ENCODE measurements around the gene TSPAN9. TPM values are rescaled to one million over a fixed set of nuclear protein-coding genes. Genes with fewer than 3 reads are reported as not detected.

The TSPAN9 gene
- polyA plus RNA-seq, 1 of the 3 experiments (the other 2 are of a cell fraction), result 34.9 TPM

DNA sequence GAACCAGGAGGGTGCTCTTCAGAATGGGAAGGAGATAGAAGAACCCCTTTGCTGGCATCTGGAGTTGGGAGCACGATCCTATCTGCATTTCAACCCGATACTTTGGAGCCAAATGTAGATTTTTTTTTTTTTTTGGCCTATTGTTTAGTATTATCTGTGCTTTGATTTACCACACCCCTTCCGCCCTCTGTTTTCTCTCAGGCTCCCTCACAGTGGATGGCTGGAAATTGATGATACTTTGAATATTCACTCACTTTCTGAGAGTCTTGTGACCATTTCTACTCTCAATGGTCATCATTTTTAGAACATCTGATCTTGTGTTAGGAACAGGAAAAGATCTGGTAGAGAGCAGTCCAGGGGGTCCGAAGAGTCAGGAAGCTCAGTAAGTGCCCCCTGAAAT lies 9.0 kb downstream of the TSPAN9 start:
- no peaks in the 10 kb centered on the region for H3K27me3 ChIP-seq (ENCODE audit: insufficient read depth)
- no peak for DNase-seq
- H3K4me2 ChIP-seq, result no peak overlapping the region
- H3K27ac ChIP-seq (ENCODE audit: low read depth in 2 of 2, low read length in 1 of 2), result peak overlapping the region in 1 of 2 experiments; percentile 65; a peak in 1 of 4 replicates
- H3F3A ChIP-seq (replicated peaks; ENCODE audit: insufficient read depth), result no peaks in the 10 kb centered on the region
- TF ChIP-seq IRF3 (IDR thresholded peaks at IDR 0.05; ENCODE audit: low read depth, low read length) (no peak), RFX5 (IDR thresholded peaks at IDR 0.05; ENCODE audit: low read length) (no peak), EP300 (IDR thresholded peaks at IDR 0.05; ENCODE audit: borderline replicate concordance in 1 of 2, low read depth in 1 of 2, low read length in 1 of 2) (no peak), REST (IDR thresholded peaks at IDR 0.05; ENCODE audit: low read depth, low read length) (no peak), ELF1 (IDR thresholded peaks at IDR 0.05) (no peak), SMC3 (IDR thresholded peaks at IDR 0.05; ENCODE audit: low read depth, low read length) (no peak), MXI1 (IDR thresholded peaks at IDR 0.05; ENCODE audit: low read depth, low read length) (no peak)
- TF ChIP-seq, protein P1, sequence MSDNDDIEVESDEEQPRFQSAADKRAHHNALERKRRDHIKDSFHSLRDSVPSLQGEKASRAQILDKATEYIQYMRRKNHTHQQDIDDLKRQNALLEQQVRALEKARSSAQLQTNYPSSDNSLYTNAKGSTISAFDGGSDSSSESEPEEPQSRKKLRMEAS (IDR thresholded peaks at IDR 0.05; ENCODE audit: low read depth), result no peak
- H3K4me1 ChIP-seq (ENCODE audit: control insufficient read depth in 1 of 2, insufficient read depth in 2 of 2, low read depth in 1 of 2, low read length in 1 of 2), result peaks cover 0 to 21% of the 10 kb centered on the region in 2 experiments; a peak in 2 of 4 replicates
- H3K36me3 ChIP-seq (replicated peaks in 1 of 2; ENCODE audit: control insufficient read depth in 1 of 2, insufficient read depth in 2 of 2, low read length in 1 of 2), result no peaks in the 10 kb centered on the region
- peaks cover 3% of the 10 kb centered on the region; the same call in 1 of the 2 replicates for H3K79me2 ChIP-seq (ENCODE audit: insufficient read depth)
- H3K4me3 ChIP-seq (ENCODE audit: low read depth in 2 of 2, low read length in 1 of 2), result no peak overlapping the region
- CTCF ChIA-PET, result interaction anchor here (2.8 kb wide), 1 partner anchor 214 kb away, joined by 8 read pairs; no protein-coding TSS in a partner anchor
- H3K9me3 ChIP-seq, result no peaks in the 10 kb centered on the region
- no peaks in the 10 kb centered on the region for H4K20me1 ChIP-seq (ENCODE audit: insufficient read depth)
- no peak overlapping the region for H2AFZ ChIP-seq (ENCODE audit: low read depth)
- no peak overlapping the region for H3K9ac ChIP-seq
- 84% methylated on average over 4 of the region's 4 CpGs for whole genome bisulfite sequencing (ENCODE audit: low lambda C conversion rate)
- no peaks in the 10 kb centered on the region for H3K9me2 ChIP-seq
- POLR2A ChIA-PET, result no interaction called here

DNA sequence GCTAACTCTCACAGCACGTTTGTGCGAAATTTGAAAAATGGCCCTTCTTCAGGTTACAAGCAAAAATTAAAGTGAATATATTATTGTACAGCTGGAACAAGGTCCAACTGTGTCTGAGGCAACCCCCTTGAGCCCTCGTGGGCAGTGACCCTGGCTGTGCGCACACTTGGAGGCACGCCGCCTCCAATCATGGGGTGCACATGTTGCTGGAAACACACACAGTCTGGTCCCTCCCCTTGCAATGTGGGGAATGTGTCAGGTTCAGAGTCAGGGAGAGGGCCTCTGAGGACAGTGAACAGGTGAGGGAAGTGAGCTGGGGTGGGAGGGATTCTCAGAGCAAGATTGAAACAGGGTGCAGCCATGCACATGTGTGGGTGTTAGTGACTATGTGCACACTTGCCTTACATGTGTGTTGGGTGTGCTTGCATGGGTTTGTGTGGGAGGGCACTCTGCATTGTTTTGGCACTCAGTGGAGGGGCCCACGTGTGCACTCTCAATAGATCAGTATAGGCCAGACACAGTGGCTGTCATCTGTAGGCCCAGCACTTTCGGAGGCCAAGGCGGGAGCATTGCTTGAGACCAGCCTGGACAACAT lies 9.6 kb downstream of the TSPAN9 start:
- Histone ChIP-seq H3K9me2 (no peaks in the 10 kb centered on the region), H4K20me1 (ENCODE audit: insufficient read depth) (no peaks in the 10 kb centered on the region), H3K27ac (ENCODE audit: low read depth in 2 of 2, low read length in 1 of 2) (peak overlapping the region in 1 of 2 experiments; percentile 47; a peak in 1 of 4 replicates), H3K4me3 (ENCODE audit: low read depth in 2 of 2, low read length in 1 of 2) (no peak overlapping the region), H3K36me3 (replicated peaks in 1 of 2; ENCODE audit: control insufficient read depth in 1 of 2, insufficient read depth in 2 of 2, low read length in 1 of 2) (no peaks in the 10 kb centered on the region), H2AFZ (ENCODE audit: low read depth) (no peak overlapping the region), H3K9ac (no peak overlapping the region), H3K4me2 (no peak overlapping the region), H3K4me1 (ENCODE audit: control insufficient read depth in 1 of 2, insufficient read depth in 2 of 2, low read depth in 1 of 2, low read length in 1 of 2) (peaks cover 0 to 21% of the 10 kb centered on the region in 2 experiments; a peak in 2 of 4 replicates), H3K79me2 (ENCODE audit: insufficient read depth) (peaks cover 3% of the 10 kb centered on the region; the same call in 1 of the 2 replicates), H3F3A (replicated peaks; ENCODE audit: insufficient read depth) (no peaks in the 10 kb centered on the region), H3K27me3 (ENCODE audit: insufficient read depth) (no peaks in the 10 kb centered on the region), H3K9me3 (no peaks in the 10 kb centered on the region)
- WGBS (ENCODE audit: low lambda C conversion rate), result 94% methylated on average over 8 of the region's 9 CpGs
- CTCF ChIA-PET, result interaction anchor here (0.9 to 2.8 kb wide), 3 partner anchors 9 to 213 kb away, joined by 3 to 8 read pairs (median 4); no protein-coding TSS in a partner anchor
- DNase-seq, result no peak
- POLR2A ChIA-PET, result no interaction called here
- TF ChIP-seq REST (IDR thresholded peaks at IDR 0.05; ENCODE audit: low read depth, low read length) (no peak), RAD21 (IDR thresholded peaks at IDR 0.05; ENCODE audit: low read length) (no peak), NRF1 (IDR thresholded peaks at IDR 0.05; ENCODE audit: low read depth, low read length) (no peak), JUND (IDR thresholded peaks at IDR 0.05) (no peak), PBX3 (IDR thresholded peaks at IDR 0.05) (no peak), MEF2A (IDR thresholded peaks at IDR 0.05; ENCODE audit: borderline replicate concordance, low read depth) (no peak)
- TF ChIP-seq, protein P2, sequence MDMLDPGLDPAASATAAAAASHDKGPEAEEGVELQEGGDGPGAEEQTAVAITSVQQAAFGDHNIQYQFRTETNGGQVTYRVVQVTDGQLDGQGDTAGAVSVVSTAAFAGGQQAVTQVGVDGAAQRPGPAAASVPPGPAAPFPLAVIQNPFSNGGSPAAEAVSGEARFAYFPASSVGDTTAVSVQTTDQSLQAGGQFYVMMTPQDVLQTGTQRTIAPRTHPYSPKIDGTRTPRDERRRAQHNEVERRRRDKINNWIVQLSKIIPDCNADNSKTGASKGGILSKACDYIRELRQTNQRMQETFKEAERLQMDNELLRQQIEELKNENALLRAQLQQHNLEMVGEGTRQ (IDR thresholded peaks at IDR 0.05; ENCODE audit: borderline replicate concordance, low read depth, low read length), result no peak

Measured in SK-N-SH (cell line).